ENCODE data around the gene APOBR. TPM values are rescaled to one million over a fixed set of nuclear protein-coding genes. Genes with fewer than 3 reads are reported as not detected.
"Not testable (repeated sequence)": the region's sequence is repeated elsewhere in the genome, so short reads cannot be mapped to it uniquely, and the experiment has no call there.

APOBR gene
- polyA plus RNA-seq, 4 donors = 0.89 to 11.9 (median 2.3) TPM

GRCh38 chr16:28537964-28538732, 43.7 kb downstream of the APOBR start:
- FAIRE-seq (no peak), DNase-seq (no peak)
- Histone ChIP-seq H3K9me3 (ENCODE audit: control insufficient read depth in 2 of 2, insufficient read depth in 1 of 2, low read depth in 1 of 2, low read length in 1 of 2) (no peaks in the 10 kb centered on the region), H3K4me1 (ENCODE audit: control insufficient read depth in 3 of 3, insufficient read depth in 2 of 3, low read depth in 1 of 3, low read length in 2 of 3) (peaks cover 0 to 5% (median 0%) of the 10 kb centered on the region in 3 donors), H3K27me3 (ENCODE audit: control insufficient read depth in 3 of 3, insufficient read depth in 3 of 3, low read length in 3 of 3) (no peaks in the 10 kb centered on the region), H3K36me3 (ENCODE audit: control insufficient read depth in 3 of 3, insufficient read depth in 2 of 3, low read depth in 1 of 3, low read length in 3 of 3) (peaks cover 0 to 3% (median 0%) of the 10 kb centered on the region in 3 donors), H3K27ac (ENCODE audit: low read depth in 1 of 3, low read length in 2 of 3) (peak overlapping the region in 2 of 3 donors; percentile 72 to 83), H3K4me3 (ENCODE audit: low read depth in 1 of 3, low read length in 3 of 3) (peak overlapping the region in 2 of 3 donors; percentile 42 to 55)
- WGBS, 3 donors = 83 to 93% (median 85%) methylated on average over 13 of the region's 13 CpGs

DNA sequence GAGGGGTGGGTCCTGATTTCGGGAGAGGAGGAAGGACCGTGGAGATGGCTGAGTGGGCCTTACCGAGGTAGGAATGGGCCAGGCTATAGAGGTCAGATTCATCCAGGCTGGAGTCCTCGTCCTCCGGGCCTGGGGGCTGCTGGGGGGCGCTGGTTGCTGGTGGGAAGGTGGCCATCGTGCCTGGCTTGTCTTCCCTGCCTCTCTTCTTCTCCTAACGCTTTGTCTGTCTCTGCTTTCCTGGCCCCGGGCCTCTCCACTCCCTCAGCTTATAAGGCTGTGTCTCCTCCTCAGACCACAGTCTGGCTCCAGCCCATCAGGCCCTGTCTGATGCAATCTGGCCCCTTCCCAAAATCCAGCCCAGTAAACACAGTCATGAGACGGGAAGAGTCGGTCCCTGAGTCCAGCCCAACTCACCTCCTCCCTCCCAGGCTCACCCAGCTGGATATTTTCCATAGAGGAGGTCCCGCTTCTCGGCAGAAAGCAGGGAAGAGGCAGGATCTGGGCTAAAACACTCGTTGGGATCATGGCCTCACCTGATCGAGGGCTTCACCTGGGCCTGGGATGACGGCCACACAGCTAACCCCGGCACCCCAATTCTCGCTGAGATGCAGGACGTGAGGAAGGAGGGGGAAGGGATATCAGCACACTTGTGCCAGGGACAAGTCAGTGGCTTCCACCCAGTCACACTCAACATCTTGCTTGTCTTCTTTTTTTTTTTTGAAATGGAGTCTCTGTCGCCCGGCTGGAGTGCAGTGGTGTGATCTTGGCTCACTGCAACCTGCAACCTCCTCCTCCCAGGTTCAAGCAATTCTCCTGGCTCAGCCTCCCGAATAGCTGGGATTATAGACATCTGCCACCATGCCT, 44.5 kb downstream of the APOBR start, which contains the start of gene NUPR1:
Gene NUPR1 (minus strand): TSS at position 242 of the 864 bp plus-strand sequence. CDS start 67 bp downstream, at position 175.
- FAIRE-seq = no peak
- WGBS, 3 donors = 46 to 67% (median 65%) methylated on average over 18 to 22 of the region's 22 CpGs

GRCh38 chr16:28540346-28540745, 45.9 kb downstream of the APOBR start:
- no peak overlapping the region for H3K4me3 ChIP-seq (ENCODE audit: low read depth in 1 of 3, low read length in 3 of 3)
- peaks cover 0 to 3% (median 0%) of the 10 kb centered on the region in 3 donors for H3K36me3 ChIP-seq (ENCODE audit: control insufficient read depth in 3 of 3, insufficient read depth in 2 of 3, low read depth in 1 of 3, low read length in 3 of 3)
- H3K27ac ChIP-seq (ENCODE audit: low read depth in 1 of 3, low read length in 2 of 3) = no peak overlapping the region
- FAIRE-seq = no peak
- no peak for DNase-seq
- 76 to 88% (median 87%) methylated on average over 3 of the region's 3 CpGs for WGBS, 3 donors
- peaks cover 0 to 8% (median 0%) of the 10 kb centered on the region in 3 donors for H3K4me1 ChIP-seq (ENCODE audit: control insufficient read depth in 3 of 3, insufficient read depth in 2 of 3, low read depth in 1 of 3, low read length in 2 of 3)
- no peaks in the 10 kb centered on the region for H3K27me3 ChIP-seq (ENCODE audit: control insufficient read depth in 3 of 3, insufficient read depth in 3 of 3, low read length in 3 of 3)
- H3K9me3 ChIP-seq (ENCODE audit: control insufficient read depth in 2 of 2, insufficient read depth in 1 of 2, low read depth in 1 of 2, low read length in 1 of 2) = no peaks in the 10 kb centered on the region

More for the DNA sequence above, 44.5 kb downstream of the APOBR start, which contains the start of gene NUPR1:
- peak; percentile 19 to 60 for DNase-seq
- peaks cover 0 to 3% (median 0%) of the 10 kb centered on the region in 3 donors for H3K36me3 ChIP-seq (ENCODE audit: control insufficient read depth in 3 of 3, insufficient read depth in 2 of 3, low read depth in 1 of 3, low read length in 3 of 3)
- peak within 1 kb of the TSS in 2 of 3 donors; percentile 42 to 55 for H3K4me3 ChIP-seq (ENCODE audit: low read depth in 1 of 3, low read length in 3 of 3)
- no peaks in the 10 kb centered on the region for H3K27me3 ChIP-seq (ENCODE audit: control insufficient read depth in 3 of 3, insufficient read depth in 3 of 3, low read length in 3 of 3)
- H3K27ac ChIP-seq (ENCODE audit: low read depth in 1 of 3, low read length in 2 of 3) = peak within 1 kb of the TSS in 2 of 3 donors; percentile 72 to 83
- no peaks in the 10 kb centered on the region for H3K9me3 ChIP-seq (ENCODE audit: control insufficient read depth in 2 of 2, insufficient read depth in 1 of 2, low read depth in 1 of 2, low read length in 1 of 2)
- peaks cover 0 to 8% (median 0%) of the 10 kb centered on the region in 3 donors for H3K4me1 ChIP-seq (ENCODE audit: control insufficient read depth in 3 of 3, insufficient read depth in 2 of 3, low read depth in 1 of 3, low read length in 2 of 3)

- peaks cover 0 to 8% (median 0%) of the 10 kb centered on the region in 3 donors for H3K4me1 ChIP-seq (ENCODE audit: control insufficient read depth in 3 of 3, insufficient read depth in 2 of 3, low read depth in 1 of 3, low read length in 2 of 3)
- FAIRE-seq = no peak
These were observed 48.2 kb downstream of the APOBR start for GRCh38 chr16:28542646-28543045.

DNA sequence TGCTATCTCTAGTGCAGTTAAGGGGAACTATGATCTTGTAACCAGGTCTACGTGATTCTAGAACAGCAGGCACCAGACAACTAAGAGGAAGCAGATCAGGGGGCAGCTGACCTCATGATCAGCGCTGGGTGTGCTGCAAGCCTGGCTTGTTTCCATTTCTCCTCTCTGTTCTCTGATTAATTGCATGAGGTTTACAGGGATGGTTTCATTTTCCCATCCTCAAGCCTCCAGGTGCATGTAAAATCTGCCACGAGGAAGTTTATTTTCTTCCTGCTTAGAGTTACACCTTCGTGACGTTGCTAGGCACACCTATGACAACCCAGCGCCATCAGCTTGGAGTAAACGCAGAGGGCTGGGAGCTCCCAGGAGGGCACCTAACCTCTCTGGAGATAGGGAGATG, 48.6 kb downstream of the APOBR start:
- no peaks in the 10 kb centered on the region for H3K27me3 ChIP-seq (ENCODE audit: control insufficient read depth in 3 of 3, insufficient read depth in 3 of 3, low read length in 3 of 3)
- 10 to 35% (median 28%) methylated on average over 7 of the region's 7 CpGs for WGBS, 3 donors
- no peak for FAIRE-seq
- DNase-seq = peak; percentile 90 to 94
- H3K9me3 ChIP-seq (ENCODE audit: control insufficient read depth in 2 of 2, insufficient read depth in 1 of 2, low read depth in 1 of 2, low read length in 1 of 2) = no peaks in the 10 kb centered on the region
- H3K27ac ChIP-seq (ENCODE audit: low read depth in 1 of 3, low read length in 2 of 3) = peak overlapping the region in 2 of 3 donors; percentile 74 to 88
- no peaks in the 10 kb centered on the region for H3K36me3 ChIP-seq (ENCODE audit: control insufficient read depth in 3 of 3, insufficient read depth in 2 of 3, low read depth in 1 of 3, low read length in 3 of 3)
- peaks cover 0 to 8% (median 0%) of the 10 kb centered on the region in 3 donors for H3K4me1 ChIP-seq (ENCODE audit: control insufficient read depth in 3 of 3, insufficient read depth in 2 of 3, low read depth in 1 of 3, low read length in 2 of 3)
- H3K4me3 ChIP-seq (ENCODE audit: low read depth in 1 of 3, low read length in 3 of 3) = peak overlapping the region in 2 of 3 donors; percentile 1 to 11

More at GRCh38 chr16:28542646-28543045, 48.2 kb downstream of the APOBR start:
- Histone ChIP-seq H3K27ac (ENCODE audit: low read depth in 1 of 3, low read length in 2 of 3) (peak overlapping the region in 2 of 3 donors; percentile 74 to 88), H3K4me3 (ENCODE audit: low read depth in 1 of 3, low read length in 3 of 3) (no peak overlapping the region), H3K27me3 (ENCODE audit: control insufficient read depth in 3 of 3, insufficient read depth in 3 of 3, low read length in 3 of 3) (no peaks in the 10 kb centered on the region), H3K9me3 (ENCODE audit: control insufficient read depth in 2 of 2, insufficient read depth in 1 of 2, low read depth in 1 of 2, low read length in 1 of 2) (no peaks in the 10 kb centered on the region), H3K36me3 (ENCODE audit: control insufficient read depth in 3 of 3, insufficient read depth in 2 of 3, low read depth in 1 of 3, low read length in 3 of 3) (no peaks in the 10 kb centered on the region)
- DNase-seq = no peak
- 28 to 77% (median 50%) methylated on average over 7 of the region's 7 CpGs for WGBS, 3 donors

DNA sequence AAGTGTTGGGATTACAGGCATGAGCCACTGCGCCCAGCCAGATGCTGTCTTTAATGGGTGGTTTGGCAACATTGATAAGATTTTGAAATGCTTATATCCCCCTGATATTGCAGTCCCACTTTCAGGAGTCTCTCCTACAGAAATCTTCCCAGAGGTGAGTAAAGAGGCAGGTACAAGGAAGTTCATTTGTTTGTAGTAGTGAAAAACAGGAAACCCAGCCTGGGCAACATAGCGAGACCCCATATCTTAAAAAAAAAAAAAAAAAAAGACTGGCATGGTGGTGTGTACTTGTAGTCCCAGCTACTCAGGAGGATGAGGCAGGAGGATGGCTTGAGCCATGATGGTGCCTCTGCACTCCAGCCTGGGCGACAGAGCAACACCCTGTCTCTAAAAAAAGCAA, 50.6 kb downstream of the APOBR start:
- H3K27me3 ChIP-seq (ENCODE audit: control insufficient read depth in 3 of 3, insufficient read depth in 3 of 3, low read length in 3 of 3) = no peaks in the 10 kb centered on the region
- WGBS, 3 donors = 82 to 89% (median 86%) methylated on average over 3 of the region's 3 CpGs
- H3K9me3 ChIP-seq (ENCODE audit: control insufficient read depth in 2 of 2, insufficient read depth in 1 of 2, low read depth in 1 of 2, low read length in 1 of 2) = no peaks in the 10 kb centered on the region
- H3K36me3 ChIP-seq (ENCODE audit: control insufficient read depth in 3 of 3, insufficient read depth in 2 of 3, low read depth in 1 of 3, low read length in 3 of 3) = no peaks in the 10 kb centered on the region
- H3K4me3 ChIP-seq (ENCODE audit: low read depth in 1 of 3, low read length in 3 of 3) = no peak overlapping the region
- FAIRE-seq (no peak), DNase-seq (no peak)
- no peak overlapping the region for H3K27ac ChIP-seq (ENCODE audit: low read depth in 1 of 3, low read length in 2 of 3)
- H3K4me1 ChIP-seq (ENCODE audit: control insufficient read depth in 3 of 3, insufficient read depth in 2 of 3, low read depth in 1 of 3, low read length in 2 of 3) = peaks cover 0 to 8% (median 0%) of the 10 kb centered on the region in 3 donors

DNA sequence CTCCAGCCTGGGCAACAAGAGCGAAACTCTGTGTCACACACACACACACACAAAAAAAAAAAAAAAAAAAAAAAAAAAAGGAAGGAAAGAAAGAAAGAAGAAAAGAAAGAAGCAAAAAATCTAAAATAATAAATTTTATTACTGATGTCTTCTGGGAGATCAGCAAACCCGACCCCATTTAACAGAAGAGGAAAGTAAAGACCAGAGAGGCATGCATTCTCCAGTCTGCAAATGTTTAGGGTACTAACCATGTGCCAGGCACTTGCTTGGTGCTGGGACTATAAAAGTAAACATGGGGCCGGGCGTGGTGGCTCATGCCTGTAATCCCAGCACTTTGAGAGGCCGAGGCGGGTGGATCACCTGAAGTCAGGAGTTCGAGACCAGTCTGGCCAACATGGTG, 51.5 kb downstream of the APOBR start:
- not testable (repeated sequence) for DNase-seq; H3K36me3 ChIP-seq (ENCODE audit: control insufficient read depth in 3 of 3, insufficient read depth in 2 of 3, low read depth in 1 of 3, low read length in 3 of 3); H3K9me3 ChIP-seq (ENCODE audit: control insufficient read depth in 2 of 2, insufficient read depth in 1 of 2, low read depth in 1 of 2, low read length in 1 of 2); H3K27me3 ChIP-seq (ENCODE audit: control insufficient read depth in 3 of 3, insufficient read depth in 3 of 3, low read length in 3 of 3); FAIRE-seq; H3K4me3 ChIP-seq (ENCODE audit: low read depth in 1 of 3, low read length in 3 of 3); H3K4me1 ChIP-seq (ENCODE audit: control insufficient read depth in 3 of 3, insufficient read depth in 2 of 3, low read depth in 1 of 3, low read length in 2 of 3); H3K27ac ChIP-seq (ENCODE audit: low read depth in 1 of 3, low read length in 2 of 3)
- 70 to 87% (median 79%) methylated on average over 7 of the region's 7 CpGs for WGBS, 3 donors

- Histone ChIP-seq H3K36me3 (ENCODE audit: control insufficient read depth in 3 of 3, insufficient read depth in 2 of 3, low read depth in 1 of 3, low read length in 3 of 3) (no peaks in the 10 kb centered on the region), H3K27me3 (ENCODE audit: control insufficient read depth in 3 of 3, insufficient read depth in 3 of 3, low read length in 3 of 3) (no peaks in the 10 kb centered on the region), H3K4me3 (ENCODE audit: low read depth in 1 of 3, low read length in 3 of 3) (no peak overlapping the region), H3K27ac (ENCODE audit: low read depth in 1 of 3, low read length in 2 of 3) (no peak overlapping the region), H3K9me3 (ENCODE audit: control insufficient read depth in 2 of 2, insufficient read depth in 1 of 2, low read depth in 1 of 2, low read length in 1 of 2) (no peaks in the 10 kb centered on the region), H3K4me1 (ENCODE audit: control insufficient read depth in 3 of 3, insufficient read depth in 2 of 3, low read depth in 1 of 3, low read length in 2 of 3) (peaks cover 0 to 8% (median 0%) of the 10 kb centered on the region in 3 donors)
- FAIRE-seq (no peak), DNase-seq (no peak)
- 73 to 83% (median 74%) methylated on average over 7 of the region's 7 CpGs for WGBS, 3 donors
These were observed 52.2 kb downstream of the APOBR start for GRCh38 chr16:28546626-28547025.
